Gastrocnemius medialis (tissue), 4 donors: ENCODE measurements around the gene BMPER. TPM values are rescaled to one million over a fixed set of nuclear protein-coding genes. Genes with fewer than 3 reads are reported as not detected.

Experiments
- ATAC-seq, 2 donors: fragments of 150-250 bp; one replicate each; pipeline ENCODE4 v1.9.1; 2016
- DNase-seq, 2 donors: peaks; one replicate each; pipeline ENCODE4 v3.0.0-alpha.2; 2019
- H3K27ac ChIP-seq, 4 donors: fragments of 200-600 bp; sonication (generic); 1 replicate in 1 of 4; 2 replicates in 3 of 4; pipeline ENCODE4 v1.5.1; 2016 to 2018; ENCODE audit warnings: mild to moderate bottlenecking in 2 of 4, moderate library complexity in 1 of 4
- H3K27me3 ChIP-seq, 3 donors: fragments of 200-600 bp; sonication (generic) in 2 of 3; 1 replicate in 1 of 3; 2 replicates in 2 of 3; pipeline versions ENCODE4 v1.5.1 to v1.6.0; 2016 to 2019; ENCODE audit warnings: mild to moderate bottlenecking in 1 of 3, moderate library complexity in 1 of 3
- H3K36me3 ChIP-seq, 2 donors: fragments of 200-600 bp; sonication (generic) in 1 of 2; one replicate each; pipeline ENCODE4 v1.5.1; 2017 to 2018
- H3K4me1 ChIP-seq, 2 donors: fragments of 200-600 bp; sonication (generic) in 1 of 2; one replicate each; pipeline ENCODE4 v1.5.1; 2016 to 2017; ENCODE audit warnings: mild to moderate bottlenecking in 2 of 2
- H3K4me3 ChIP-seq, 4 donors: fragments of 200-600 bp; sonication (generic) in 3 of 4; 1 replicate in 1 of 4; 2 replicates in 3 of 4; pipeline ENCODE4 v1.5.1; 2016 to 2019; ENCODE audit warnings: mild to moderate bottlenecking in 2 of 4
- H3K9me3 ChIP-seq, 3 donors: fragments of 200-600 bp; sonication (generic) in 2 of 3; 1 replicate in 1 of 3; 2 replicates in 2 of 3; pipeline ENCODE4 v1.5.1; 2016 to 2019
- POLR2A ChIP-seq, 2 donors: fragments of 450-650 bp; IDR thresholded peaks; one replicate each; pipeline ENCODE4 v1.6.1; 2017; ENCODE audit warnings: antibody characterized with exemption in 2 of 2, mild to moderate bottlenecking in 2 of 2, moderate library complexity in 2 of 2
- in situ Hi-C, 4 donors: fragments of 200-750 bp; cut with MboI; loops; one replicate each; pipeline versions ENCODE4 v1.15.0 to v1.8.0; 2017; ENCODE audit warnings: low sequenced_read_pairs in 4 of 4
- intact Hi-C: fragments of 100-400 bp; cut with DNase I; formaldehyde crosslinking; loops from one replicate; pipeline ENCODE4 v1.15.1; 2023; ENCODE audit warnings: low total_unique reads
- total RNA-seq, 4 donors: library from RNA; depleted of rRNA; stranded (reverse); fragments of >200 nt; gene quantifications; one replicate each; pipeline versions ENCODE4 v1.1.0 to v1.2.3, GENCODE V29; 2016
- TF ChIP-seq, protein P1 (sequence below), 5 experiments: fragments of 450-650 bp in 3 of 5; fragments of 200-600 bp in 2 of 5; sonication (generic) in 2 of 5; IDR thresholded peaks in 4 of 5; conservative IDR thresholded peaks in 1 of 5; 1 replicate in 4 of 5; 2 replicates in 1 of 5; pipeline ENCODE4 v1.5.1; 2016 to 2019; ENCODE audit warnings: antibody characterized with exemption in 5 of 5, mild to moderate bottlenecking in 3 of 5, moderate library complexity in 3 of 5

Gene BMPER
- total RNA-seq, 4 donors from 2014 or later = 1.7 to 11.0 (median 4.5) TPM

DNA sequence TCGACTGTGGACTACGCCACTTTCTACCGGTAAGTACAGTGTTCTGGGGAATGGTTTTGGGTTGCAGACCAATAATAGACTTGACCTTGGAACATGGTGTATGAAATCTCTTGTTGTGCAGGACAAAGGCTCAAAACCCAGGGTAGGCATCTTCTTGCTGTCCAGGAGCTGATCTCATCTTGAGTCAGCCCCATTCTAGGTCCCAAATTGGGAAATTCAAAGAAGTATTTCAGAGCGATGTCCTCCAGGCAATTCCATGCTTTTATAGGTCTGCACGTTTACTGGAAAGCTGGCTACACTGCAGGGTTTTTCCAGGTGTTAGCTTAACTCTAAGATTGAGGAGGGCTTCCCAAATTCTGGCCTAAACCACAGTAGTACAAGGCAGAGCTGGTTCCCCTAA, 180.7 kb downstream of the BMPER start:
- in situ Hi-C loops = no loop called here

DNA sequence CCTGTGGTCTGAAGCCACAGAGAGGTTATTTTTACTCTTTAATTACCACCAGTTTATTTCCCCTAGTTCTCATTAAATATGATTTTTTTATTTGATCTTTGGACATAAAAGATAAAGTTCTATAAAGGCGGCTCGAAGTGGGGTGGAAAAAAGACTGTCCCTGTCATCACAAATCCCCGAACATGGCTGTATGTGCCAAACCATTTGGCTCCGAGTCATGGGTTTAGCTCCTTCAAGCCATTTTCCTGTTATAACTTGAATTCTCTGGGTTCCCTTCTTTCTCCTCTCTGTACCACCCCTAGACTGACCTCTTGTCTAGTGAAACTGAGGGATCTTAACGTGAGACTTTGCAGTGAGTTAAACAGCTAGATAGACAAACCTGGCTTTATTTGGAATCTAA, 181.6 kb downstream of the BMPER start:
- Histone ChIP-seq H3K27me3 (no peaks in the 10 kb centered on the region), H3K36me3 (no peaks in the 10 kb centered on the region), H3K4me3 (no peak overlapping the region), H3K9me3 (no peaks in the 10 kb centered on the region), H3K4me1 (peaks cover 7 to 9% of the 10 kb centered on the region in 2 donors), H3K27ac (no peak overlapping the region)
- intact Hi-C loops (no loop called here), in situ Hi-C loops (no loop called here)
- DNase-seq (no peak), ATAC-seq (no peak)
- TF ChIP-seq, protein P1, sequence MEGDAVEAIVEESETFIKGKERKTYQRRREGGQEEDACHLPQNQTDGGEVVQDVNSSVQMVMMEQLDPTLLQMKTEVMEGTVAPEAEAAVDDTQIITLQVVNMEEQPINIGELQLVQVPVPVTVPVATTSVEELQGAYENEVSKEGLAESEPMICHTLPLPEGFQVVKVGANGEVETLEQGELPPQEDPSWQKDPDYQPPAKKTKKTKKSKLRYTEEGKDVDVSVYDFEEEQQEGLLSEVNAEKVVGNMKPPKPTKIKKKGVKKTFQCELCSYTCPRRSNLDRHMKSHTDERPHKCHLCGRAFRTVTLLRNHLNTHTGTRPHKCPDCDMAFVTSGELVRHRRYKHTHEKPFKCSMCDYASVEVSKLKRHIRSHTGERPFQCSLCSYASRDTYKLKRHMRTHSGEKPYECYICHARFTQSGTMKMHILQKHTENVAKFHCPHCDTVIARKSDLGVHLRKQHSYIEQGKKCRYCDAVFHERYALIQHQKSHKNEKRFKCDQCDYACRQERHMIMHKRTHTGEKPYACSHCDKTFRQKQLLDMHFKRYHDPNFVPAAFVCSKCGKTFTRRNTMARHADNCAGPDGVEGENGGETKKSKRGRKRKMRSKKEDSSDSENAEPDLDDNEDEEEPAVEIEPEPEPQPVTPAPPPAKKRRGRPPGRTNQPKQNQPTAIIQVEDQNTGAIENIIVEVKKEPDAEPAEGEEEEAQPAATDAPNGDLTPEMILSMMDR (IDR thresholded peaks at IDR 0.05 in 4 of 5, conservative IDR thresholded peaks at IDR 0.05 in 1 of 5) = no peak
- TF ChIP-seq POLR2A (IDR thresholded peaks at IDR 0.05) = no peak

More for the DNA sequence above, 180.7 kb downstream of the BMPER start:
- DNase-seq (no peak), ATAC-seq (no peak)
- Histone ChIP-seq H3K4me3 (no peak overlapping the region), H3K9me3 (no peaks in the 10 kb centered on the region), H3K27ac (no peak overlapping the region), H3K4me1 (peaks cover 3 to 4% of the 10 kb centered on the region in 2 donors), H3K36me3 (no peaks in the 10 kb centered on the region), H3K27me3 (no peaks in the 10 kb centered on the region)
- intact Hi-C loops = no loop called here
- TF ChIP-seq POLR2A (IDR thresholded peaks at IDR 0.05) = no peak
- TF ChIP-seq, protein P1 (IDR thresholded peaks at IDR 0.05 in 4 of 5, conservative IDR thresholded peaks at IDR 0.05 in 1 of 5) = no peak

DNA sequence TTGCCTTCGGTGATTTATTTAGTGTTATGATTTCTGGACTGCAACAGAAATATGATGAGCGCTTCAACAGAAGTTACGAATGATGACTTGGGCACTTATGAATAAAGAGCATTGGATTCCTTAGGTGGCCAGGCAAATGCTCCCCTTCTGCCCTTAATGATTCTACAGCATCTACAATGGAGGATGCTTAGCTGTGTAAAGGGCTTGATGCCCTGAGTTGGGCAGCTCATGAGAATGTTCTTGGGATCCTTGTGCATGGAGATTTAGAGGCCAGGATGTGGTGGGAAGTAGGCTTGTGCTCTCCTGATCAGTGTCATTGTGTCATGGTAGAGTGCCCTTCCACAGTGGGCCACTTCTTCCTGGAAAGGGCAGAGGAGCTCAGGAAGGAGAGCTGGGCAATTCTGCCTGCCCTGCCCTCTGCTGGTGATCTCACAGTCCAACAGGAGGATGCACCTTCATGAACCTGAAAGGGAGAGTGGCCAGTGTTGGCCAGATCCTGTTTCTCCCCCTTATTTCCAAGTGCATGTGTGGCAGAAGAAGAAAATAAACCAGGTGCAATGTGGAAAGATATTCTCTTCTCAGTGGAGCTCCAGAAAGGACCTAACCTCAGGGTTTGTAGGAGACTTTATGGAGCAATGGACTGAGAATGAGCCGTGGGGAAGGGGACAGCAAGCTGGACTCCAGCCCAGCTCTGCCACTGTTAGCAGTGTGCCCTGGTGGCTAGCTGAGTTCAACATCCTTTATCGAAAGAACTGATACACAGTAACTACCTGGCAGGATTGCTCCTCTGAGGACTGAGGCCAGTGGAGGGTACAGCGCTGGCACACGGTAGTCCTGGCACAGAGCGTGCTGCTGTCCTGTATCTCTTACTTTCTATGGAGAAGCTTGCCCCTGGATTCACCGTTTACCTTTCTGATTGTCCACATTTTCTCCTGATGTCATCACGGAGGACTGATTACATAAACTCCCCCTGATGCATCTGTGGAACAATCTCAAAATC, 182.9 kb downstream of the BMPER start:
- Histone ChIP-seq H3K4me3 (no peak overlapping the region), H3K4me1 (peaks cover 7 to 9% of the 10 kb centered on the region in 2 donors), H3K36me3 (no peaks in the 10 kb centered on the region), H3K9me3 (no peaks in the 10 kb centered on the region), H3K27me3 (no peaks in the 10 kb centered on the region), H3K27ac (no peak overlapping the region)
- intact Hi-C loops (no loop called here), in situ Hi-C loops (no loop called here)
- no peak for ATAC-seq
- no peak for DNase-seq
- no peak for TF ChIP-seq POLR2A (IDR thresholded peaks at IDR 0.05)
- TF ChIP-seq, protein P1 (IDR thresholded peaks at IDR 0.05 in 4 of 5, conservative IDR thresholded peaks at IDR 0.05 in 1 of 5) = peak in 2 of 5 experiments; percentile 21 to 23

DNA sequence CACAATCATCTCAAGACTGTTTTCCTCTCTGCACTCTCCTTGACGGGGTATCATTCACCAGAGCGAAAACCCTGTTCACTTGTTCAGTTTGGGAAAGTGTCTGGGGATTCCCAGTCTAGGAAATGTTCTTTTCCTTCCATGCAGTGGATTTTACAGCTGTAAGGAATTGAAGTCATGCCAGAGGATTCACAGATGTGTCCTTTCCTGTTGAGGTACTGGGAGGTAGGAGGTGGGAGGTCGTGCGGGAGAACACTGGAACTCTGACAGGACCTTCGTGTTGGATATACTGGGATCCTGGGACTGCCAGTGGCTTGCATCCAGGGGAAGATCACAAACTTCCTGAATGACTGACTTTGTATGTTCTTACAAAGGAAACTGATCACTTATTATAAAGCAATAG, 185.5 kb downstream of the BMPER start:
- Histone ChIP-seq H3K9me3 (no peaks in the 10 kb centered on the region), H3K27ac (no peak overlapping the region), H3K4me3 (no peak overlapping the region), H3K36me3 (no peaks in the 10 kb centered on the region), H3K4me1 (peaks cover 17 to 19% of the 10 kb centered on the region in 2 donors), H3K27me3 (no peaks in the 10 kb centered on the region)
- no peak for TF ChIP-seq POLR2A (IDR thresholded peaks at IDR 0.05)
- TF ChIP-seq, protein P1 (IDR thresholded peaks at IDR 0.05 in 4 of 5, conservative IDR thresholded peaks at IDR 0.05 in 1 of 5) = no peak
- in situ Hi-C loops (loop anchor here in 1 of 4 donors (10.0 kb wide), 1 partner anchor 64 kb away; no protein-coding TSS in a partner anchor), intact Hi-C loops (loop anchor here (1.0 to 5.0 kb wide), 2 partner anchors 75 to 231 kb away; no protein-coding TSS in a partner anchor)
- no peak for ATAC-seq
- DNase-seq = no peak
